HUES48 (cell line): ENCODE measurements around the gene TWIST2.

Source experiments
- H3K27ac ChIP-seq: one replicate; pipeline ENCODE4 v1.7.0; 2013; ENCODE audit warnings: low read depth, low read length, inconsistent platforms
- H3K27me3 ChIP-seq: 2 replicates; pipeline ENCODE4 v1.6.1; 2013; ENCODE audit warnings: mild to moderate bottlenecking, low read length; ENCODE audit not compliant: control insufficient read depth, insufficient read depth
- H3K36me3 ChIP-seq: 2 replicates; pipeline ENCODE4 v1.6.1; 2013; ENCODE audit warnings: low read length; ENCODE audit not compliant: control insufficient read depth, insufficient read depth
- H3K4me1 ChIP-seq: 2 replicates; pipeline ENCODE4 v1.6.1; 2013; ENCODE audit warnings: mild to moderate bottlenecking, low read length; ENCODE audit not compliant: control insufficient read depth, insufficient read depth
- H3K4me3 ChIP-seq: 2 replicates; pipeline ENCODE4 v1.5.1; 2013; ENCODE audit warnings: mild to moderate bottlenecking, low read depth, low read length
- H3K9ac ChIP-seq: 2 replicates; pipeline ENCODE4 v1.6.1; 2013; ENCODE audit warnings: mild to moderate bottlenecking, low read depth, low read length, moderate library complexity
- H3K9me3 ChIP-seq: 2 replicates; pipeline ENCODE4 v1.6.1; 2013; ENCODE audit warnings: low read length; ENCODE audit not compliant: control insufficient read depth, insufficient read depth

The TWIST2 gene

DNA sequence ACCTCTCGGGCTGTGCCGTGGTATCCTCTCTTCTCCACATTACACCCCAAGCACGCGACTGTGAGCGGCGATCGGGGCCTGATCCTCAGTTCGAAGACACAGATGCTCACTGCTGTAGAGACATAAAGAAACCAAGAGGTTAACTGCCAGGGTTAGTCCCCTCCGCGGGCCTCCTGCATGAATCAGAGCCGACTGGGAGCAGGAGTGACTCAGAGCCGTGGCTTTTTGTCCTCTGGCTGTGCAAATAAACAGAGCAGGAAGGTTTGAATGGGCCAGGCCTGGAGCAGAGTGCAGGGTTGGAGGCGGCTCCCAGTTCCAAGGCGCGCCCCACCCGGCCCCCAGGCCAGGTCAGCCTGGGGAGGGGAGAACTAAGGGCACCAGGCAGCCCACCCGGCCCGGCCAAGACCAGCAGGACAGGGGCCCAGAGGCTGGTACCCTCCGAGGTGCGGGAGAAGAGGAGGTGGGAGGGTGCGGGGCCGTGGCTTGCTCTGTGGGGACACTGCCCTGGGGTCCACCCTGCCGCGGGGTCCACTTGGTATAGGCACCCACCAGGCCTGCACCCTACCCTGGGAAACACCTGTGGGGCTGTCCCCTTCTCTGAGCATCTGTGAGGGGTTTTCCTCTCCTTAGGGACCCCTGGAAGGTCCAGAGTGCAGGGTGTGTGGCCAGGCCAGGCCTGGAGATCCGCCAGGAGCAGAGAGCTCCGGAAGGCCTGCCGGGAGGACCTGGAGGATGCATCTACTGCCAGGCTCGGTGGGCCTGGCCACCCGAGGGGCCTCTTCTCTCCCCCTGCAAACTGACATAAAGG lies 16.5 kb downstream of the TWIST2 start:
- no peak overlapping the region; the same call in 1 of the 2 replicates for H3K9ac ChIP-seq
- H3K27ac ChIP-seq, result peak overlapping the region; percentile 76
- no peaks in the 10 kb centered on the region for H3K36me3 ChIP-seq
- peaks cover 16% of the 10 kb centered on the region for H3K4me1 ChIP-seq
- no peaks in the 10 kb centered on the region for H3K9me3 ChIP-seq
- H3K4me3 ChIP-seq, result no peak overlapping the region
- H3K27me3 ChIP-seq, result no peaks in the 10 kb centered on the region

GRCh38 chr2:238865015-238865719 lies 17.3 kb downstream of the TWIST2 start:
- Histone ChIP-seq H3K36me3 (no peaks in the 10 kb centered on the region), H3K27ac (no peak overlapping the region), H3K4me3 (no peak overlapping the region), H3K9me3 (no peaks in the 10 kb centered on the region), H3K27me3 (no peaks in the 10 kb centered on the region), H3K4me1 (peaks cover 16% of the 10 kb centered on the region), H3K9ac (no peak overlapping the region)

DNA sequence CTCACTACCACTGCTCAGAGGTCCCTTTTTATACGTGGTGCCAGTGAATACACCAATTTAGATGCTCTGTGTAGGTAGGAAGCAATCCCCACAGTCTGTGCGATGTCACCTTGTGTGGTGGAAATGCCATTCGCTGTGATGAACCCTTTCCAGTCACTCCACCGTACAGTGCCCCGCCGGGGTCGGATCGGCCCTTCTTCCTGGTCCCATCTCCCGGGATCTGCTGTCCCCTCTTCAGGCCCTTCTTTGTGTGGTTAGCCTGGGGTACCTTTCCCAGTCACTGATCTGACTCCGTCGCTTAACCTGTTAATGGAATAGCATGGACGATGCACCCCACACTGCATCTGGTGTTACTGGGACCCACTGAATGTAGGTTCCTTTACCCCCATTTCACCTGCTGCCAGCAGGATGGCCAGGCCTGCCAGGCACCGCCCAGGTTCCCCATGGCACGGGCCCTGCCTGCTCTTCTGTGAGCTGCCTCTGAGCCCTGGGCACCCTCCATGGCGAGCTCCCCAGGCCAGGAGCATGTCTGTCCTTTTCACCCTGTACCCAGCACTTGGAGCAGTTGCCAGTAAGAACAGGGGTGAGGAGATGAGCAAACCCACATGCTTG lies 18.0 kb downstream of the TWIST2 start:
- Histone ChIP-seq H3K27ac (no peak overlapping the region), H3K4me1 (peaks cover 16% of the 10 kb centered on the region), H3K36me3 (no peaks in the 10 kb centered on the region), H3K9me3 (no peaks in the 10 kb centered on the region), H3K27me3 (no peaks in the 10 kb centered on the region), H3K4me3 (no peak overlapping the region), H3K9ac (no peak overlapping the region)

DNA sequence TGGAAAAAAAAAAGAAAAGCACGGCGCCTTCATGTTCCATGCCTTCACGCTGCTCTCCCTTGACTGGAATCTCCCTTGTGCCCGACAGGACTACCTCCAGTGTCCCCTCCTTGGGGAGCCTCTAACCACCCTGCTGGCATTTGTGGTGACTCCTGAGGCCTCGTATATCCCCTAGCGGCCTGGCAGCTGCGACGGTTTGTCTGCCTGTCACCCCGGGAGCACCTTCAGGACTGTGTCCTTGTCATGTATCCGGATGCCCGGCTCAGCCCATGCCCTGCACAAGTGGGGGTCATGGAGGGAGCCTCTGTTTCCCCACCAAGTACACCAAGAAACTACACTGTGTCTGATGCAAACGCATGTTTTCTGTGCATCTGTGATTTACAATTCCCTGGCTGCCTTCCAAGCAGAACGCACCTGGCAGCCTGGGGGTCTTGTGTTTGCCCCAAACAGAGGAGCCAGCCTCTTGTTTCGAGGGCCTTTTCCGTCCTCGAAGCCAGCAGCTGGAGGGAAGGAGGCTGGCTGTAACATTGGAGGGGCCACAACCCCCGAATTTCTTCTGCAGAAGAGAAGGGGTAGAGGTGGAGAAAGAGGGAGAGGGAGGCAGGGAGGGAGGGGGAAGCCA lies 18.9 kb downstream of the TWIST2 start:
- peaks cover 16% of the 10 kb centered on the region for H3K4me1 ChIP-seq
- no peak overlapping the region for H3K4me3 ChIP-seq
- no peaks in the 10 kb centered on the region for H3K27me3 ChIP-seq
- H3K27ac ChIP-seq, result no peak overlapping the region
- H3K9me3 ChIP-seq, result no peaks in the 10 kb centered on the region
- H3K36me3 ChIP-seq, result no peaks in the 10 kb centered on the region
- H3K9ac ChIP-seq, result no peak overlapping the region

DNA sequence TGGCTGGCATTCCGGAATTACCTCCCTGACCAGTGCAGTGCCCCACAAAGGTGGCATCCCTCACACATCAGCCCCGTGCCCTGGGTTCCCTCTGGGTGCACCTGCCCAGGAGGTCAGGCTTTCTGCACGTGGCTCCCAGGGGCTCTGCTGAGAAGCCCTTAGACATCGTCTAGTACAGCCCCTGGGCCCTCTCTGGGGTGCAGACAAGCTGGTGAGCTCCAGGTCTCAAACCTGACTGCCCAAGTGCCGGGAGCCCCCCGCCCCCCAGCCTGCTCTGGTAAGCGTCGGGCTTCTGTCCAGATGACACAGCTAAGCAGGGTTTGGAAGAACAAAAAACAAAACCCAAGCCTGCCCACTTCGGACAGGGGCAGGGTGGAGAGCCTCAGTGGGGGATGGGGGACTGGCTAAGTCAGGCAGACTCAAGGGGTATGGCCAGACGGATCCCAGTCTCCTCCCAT lies 20.2 kb downstream of the TWIST2 start:
- H3K9ac ChIP-seq, result no peak overlapping the region
- H3K4me3 ChIP-seq, result no peak overlapping the region
- H3K9me3 ChIP-seq, result no peaks in the 10 kb centered on the region
- H3K27me3 ChIP-seq, result no peaks in the 10 kb centered on the region
- peaks cover 16% of the 10 kb centered on the region for H3K4me1 ChIP-seq
- H3K27ac ChIP-seq, result no peak overlapping the region
- H3K36me3 ChIP-seq, result no peaks in the 10 kb centered on the region

DNA sequence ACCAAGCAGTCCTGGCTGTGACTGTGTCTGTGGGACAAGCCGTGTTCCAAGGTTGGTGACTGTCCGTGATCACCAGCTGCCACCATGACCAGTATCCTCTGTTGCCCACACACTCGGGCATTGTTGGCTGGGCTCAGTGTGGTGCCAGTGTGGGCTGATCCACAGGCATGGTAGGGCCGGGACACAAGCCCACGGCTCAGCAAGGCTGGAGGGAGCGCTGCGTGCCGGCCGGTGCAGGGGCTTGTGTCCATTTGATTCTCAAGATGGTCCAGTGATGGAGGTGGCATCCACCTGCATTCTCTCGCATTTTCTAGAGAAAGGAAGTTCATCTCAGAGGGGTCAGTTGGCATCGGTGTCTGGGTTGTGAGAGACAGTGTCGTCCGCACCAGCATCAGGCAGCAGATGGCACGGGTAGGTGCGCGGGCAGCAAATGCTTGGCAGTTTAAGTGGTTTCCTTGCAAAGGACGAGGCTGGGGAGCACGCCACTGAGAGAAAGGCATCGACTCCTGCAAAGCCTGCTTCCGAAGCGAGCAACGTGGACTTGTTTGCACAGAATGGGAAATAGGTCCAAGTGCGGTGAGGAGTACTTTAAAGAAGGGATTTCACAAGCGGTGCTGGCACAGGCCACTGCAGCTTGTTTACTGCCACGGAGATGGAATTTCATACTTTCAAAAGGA lies 20.9 kb downstream of the TWIST2 start:
- H3K9ac ChIP-seq, result no peak overlapping the region
- no peaks in the 10 kb centered on the region for H3K27me3 ChIP-seq
- H3K4me1 ChIP-seq, result peaks cover 12% of the 10 kb centered on the region
- H3K36me3 ChIP-seq, result no peaks in the 10 kb centered on the region
- H3K27ac ChIP-seq, result no peak overlapping the region
- no peak overlapping the region for H3K4me3 ChIP-seq
- H3K9me3 ChIP-seq, result no peaks in the 10 kb centered on the region

GRCh38 chr2:238869293-238870124 lies 21.6 kb downstream of the TWIST2 start:
- no peaks in the 10 kb centered on the region for H3K27me3 ChIP-seq
- no peaks in the 10 kb centered on the region for H3K9me3 ChIP-seq
- H3K4me3 ChIP-seq, result no peak overlapping the region
- no peak overlapping the region for H3K9ac ChIP-seq
- H3K27ac ChIP-seq, result no peak overlapping the region
- peaks cover 4% of the 10 kb centered on the region; the same call in 1 of the 2 replicates for H3K4me1 ChIP-seq
- no peaks in the 10 kb centered on the region for H3K36me3 ChIP-seq

- Histone ChIP-seq H3K4me1 (no peaks in the 10 kb centered on the region), H3K27me3 (no peaks in the 10 kb centered on the region), H3K9ac (no peak overlapping the region), H3K9me3 (no peaks in the 10 kb centered on the region), H3K27ac (no peak overlapping the region), H3K36me3 (no peaks in the 10 kb centered on the region), H3K4me3 (no peak overlapping the region)
These were observed 22.4 kb downstream of the TWIST2 start for GRCh38 chr2:238870261-238870660.

- Histone ChIP-seq H3K36me3 (no peaks in the 10 kb centered on the region), H3K9ac (no peak overlapping the region), H3K4me3 (no peak overlapping the region), H3K4me1 (no peaks in the 10 kb centered on the region), H3K9me3 (no peaks in the 10 kb centered on the region), H3K27me3 (no peaks in the 10 kb centered on the region), H3K27ac (no peak overlapping the region)
These were observed 24.1 kb downstream of the TWIST2 start for GRCh38 chr2:238872026-238872425.
